G401.6 (cell line): ENCODE results near the gene PTPRD.

Experiments
- FAIRE-seq: peaks from 2 replicates; lab custom pipeline; 2012; peaks lifted over from hg19 to GRCh38; lab: Jason Lieb, UNC

The PTPRD gene

DNA sequence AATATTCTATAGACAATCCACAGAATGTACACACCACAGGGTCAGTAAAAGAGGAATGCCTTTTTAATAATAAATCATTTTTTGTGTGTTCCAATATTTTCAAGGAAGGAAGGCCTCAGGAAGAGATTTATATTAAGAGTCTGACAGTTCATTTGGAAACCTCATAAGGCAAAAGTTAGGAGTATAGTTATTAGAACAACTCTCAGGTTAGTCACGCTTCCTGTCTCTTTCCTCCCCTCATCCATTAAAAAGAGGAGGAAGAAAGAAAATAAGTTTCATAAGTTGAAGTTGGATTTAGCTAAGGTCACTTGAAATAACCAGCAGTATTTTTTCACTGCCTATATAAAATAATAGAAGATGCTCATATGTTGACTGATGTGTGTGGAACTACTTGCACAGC lies 863.2 kb downstream of the PTPRD start:
- FAIRE-seq: no peak

DNA sequence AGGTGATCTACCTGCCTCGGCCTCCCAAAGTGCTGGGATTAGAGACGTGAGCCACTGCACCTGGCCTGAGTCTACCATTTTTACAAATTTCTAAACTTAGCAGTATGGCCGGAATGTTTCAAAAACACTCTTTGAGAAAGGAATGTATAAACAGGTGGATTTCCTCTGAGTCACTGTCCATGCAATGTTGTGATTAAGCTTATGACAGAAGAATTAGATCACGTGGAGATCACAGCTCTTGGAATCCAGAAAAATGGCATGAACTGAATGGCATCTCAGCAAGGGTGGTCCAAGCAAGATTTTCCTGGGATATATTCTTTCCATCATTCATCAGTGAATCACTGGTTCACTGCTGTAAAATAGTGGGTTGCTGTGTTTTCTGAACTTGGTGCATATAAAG lies 865.0 kb downstream of the PTPRD start:
- no peak for FAIRE-seq

DNA sequence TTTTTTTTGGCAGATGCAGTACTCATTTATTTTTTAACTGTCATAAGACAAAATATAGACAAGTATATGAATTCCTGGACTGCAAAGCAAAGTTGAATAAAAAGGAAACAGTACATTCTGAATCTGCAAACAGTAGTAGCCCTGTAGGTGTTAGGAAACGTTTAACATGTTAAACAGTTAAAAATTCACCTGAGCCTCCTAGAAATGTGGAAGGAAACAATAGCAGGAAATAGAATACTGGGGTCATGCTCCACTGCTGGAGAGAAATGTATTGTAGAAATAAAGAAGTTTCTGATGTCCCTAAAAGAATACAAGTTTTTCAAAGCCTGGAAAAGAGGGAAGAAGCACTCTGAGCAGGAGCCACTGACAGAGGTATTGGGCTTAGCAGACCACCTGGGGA lies 866.0 kb downstream of the PTPRD start:
- no peak for FAIRE-seq

DNA sequence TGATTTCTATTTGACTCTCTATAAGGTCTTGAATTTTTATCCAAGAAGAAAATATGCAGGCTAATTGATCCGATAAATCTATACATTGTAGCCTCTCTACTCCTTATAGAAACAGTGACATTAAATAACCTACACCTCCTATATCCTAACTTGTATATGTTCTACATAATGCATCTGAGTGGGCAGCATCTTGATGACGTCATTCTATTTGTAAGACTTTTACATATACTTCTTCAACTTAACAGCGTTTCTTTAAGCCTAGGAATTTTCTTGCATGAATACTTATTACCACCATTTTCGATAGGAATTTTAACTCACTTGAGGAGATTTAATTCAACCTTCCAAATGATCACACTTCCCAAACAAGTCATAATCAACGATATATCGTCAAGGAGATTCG lies 869.0 kb downstream of the PTPRD start:
- FAIRE-seq: no peak

DNA sequence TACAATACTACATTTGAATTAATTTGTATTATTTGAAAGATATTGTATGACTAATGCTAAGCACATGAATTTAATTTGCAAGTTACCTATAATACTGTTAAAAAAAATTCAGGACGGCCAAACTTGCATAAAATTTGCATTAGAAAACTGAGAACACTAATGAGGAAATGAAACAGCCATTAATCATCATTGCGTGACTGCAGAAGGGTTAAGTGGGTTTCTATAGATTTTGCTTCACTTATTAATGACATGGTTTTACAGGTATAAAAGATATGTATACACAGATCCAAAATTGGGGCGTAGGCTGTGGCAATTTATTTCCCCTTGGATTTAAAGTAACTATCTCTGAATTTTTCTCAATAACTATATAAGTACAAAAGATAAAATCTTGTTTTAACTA lies 882.6 kb downstream of the PTPRD start:
- FAIRE-seq: no peak

DNA sequence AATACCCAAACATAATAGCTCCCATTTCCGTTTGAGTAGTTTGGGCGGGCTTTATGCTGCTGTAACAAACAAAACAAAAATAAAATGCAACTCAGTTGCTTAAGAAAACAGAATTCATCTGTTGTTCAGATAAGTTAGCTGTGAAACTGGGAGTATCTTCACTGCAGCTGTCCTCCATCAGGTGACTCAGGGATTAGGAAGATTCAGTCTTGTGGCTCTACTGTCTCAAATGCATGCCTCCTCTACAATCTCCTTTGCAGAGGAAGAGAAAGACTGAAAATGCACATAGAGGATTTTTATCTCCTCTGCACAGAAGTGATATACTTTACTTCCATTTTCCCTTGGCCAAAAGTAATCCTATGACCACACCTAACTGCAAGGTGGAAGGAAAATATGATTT lies 883.7 kb downstream of the PTPRD start:
- FAIRE-seq: no peak

DNA sequence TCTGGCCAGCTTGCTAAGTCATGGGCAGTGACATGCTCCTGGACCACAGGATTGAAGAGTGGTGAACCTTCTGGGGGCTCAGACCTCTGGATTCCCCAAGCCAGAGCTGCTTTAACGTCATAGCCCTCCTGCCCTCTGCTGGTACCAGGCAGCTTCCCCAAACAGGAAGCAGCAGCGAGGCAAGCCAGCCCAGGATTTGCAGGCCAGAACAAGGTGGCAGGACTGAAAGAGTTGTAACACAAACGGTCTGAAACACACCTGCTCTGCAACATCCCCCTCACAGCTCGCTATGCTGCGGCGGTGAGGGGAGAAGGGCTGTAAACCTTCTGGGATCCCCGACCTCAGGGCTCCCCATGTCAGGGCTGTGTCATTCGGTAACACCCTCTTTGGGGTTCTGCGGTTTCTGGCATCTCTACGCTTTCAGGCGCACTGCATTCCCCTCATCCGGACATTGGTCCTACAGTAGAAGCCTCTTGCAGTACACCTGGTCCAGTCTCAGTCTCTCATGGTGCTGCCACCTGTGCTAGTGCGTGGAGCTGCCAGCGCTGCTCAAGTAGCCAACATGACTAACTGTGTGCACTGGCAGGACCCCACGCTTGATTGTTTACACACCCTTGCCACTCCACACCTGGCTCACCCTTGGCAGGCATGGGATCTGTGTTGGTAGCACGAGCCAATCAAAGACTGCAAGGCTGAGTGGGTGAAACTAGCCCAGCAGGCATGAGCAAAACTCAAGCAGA lies 893.3 kb downstream of the PTPRD start:
- FAIRE-seq: no peak

DNA sequence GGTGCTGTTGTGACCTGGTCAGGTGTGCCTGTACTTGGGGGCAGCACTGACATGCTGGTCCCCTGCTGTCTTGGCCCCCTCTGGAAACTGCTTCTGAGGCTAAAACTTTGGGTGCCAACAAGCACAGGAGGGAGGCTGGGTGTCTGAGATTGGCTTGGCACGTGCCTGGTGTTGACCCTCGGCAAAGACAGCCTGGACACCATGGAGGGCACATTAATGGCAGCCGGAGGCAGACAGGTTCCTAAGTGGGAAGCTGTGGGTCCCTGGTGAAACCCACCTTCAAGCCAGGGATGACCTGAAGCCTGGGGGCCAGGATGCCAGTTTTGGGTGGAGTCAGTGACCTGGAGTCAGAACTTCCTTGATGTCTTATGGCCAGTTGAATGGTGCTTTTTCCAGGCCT lies 894.1 kb downstream of the PTPRD start:
- no peak for FAIRE-seq

DNA sequence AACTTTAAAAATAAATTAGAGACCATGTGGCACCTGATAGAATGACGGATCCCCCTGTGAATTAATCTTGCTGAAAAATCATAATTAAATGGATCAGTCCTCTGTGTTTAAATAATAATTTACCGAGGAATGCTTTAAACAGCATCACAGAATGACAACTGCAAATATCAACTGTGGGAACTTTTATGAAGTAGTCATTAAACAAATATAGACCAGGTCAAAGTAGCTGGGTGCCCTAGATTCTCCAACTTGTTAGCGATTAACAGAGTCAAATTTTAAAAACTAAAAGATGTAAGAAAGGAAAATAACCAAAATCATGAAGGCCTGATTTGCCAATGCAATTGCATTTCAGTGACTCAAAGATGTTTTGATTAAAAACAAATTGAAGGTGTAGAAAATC lies 933.4 kb downstream of the PTPRD start:
- FAIRE-seq: no peak

DNA sequence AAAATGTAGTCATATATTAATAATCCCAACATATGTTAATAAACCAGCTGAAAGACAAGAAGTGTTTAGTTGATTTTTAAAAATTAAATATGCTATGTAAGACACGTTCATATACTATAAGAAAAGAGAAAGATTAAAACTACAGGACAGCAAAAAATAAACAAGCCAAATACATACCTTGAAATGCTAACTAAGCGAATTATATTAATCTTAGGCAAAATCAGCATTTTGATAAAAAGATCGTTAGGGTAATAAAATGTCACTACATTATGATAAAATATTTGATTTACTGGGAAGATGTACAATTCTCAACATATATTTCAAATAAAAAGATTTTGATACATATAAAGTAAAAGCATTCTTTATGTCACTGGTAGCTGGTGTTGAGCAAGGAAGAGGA lies 938.3 kb downstream of the PTPRD start:
- FAIRE-seq: no peak

DNA sequence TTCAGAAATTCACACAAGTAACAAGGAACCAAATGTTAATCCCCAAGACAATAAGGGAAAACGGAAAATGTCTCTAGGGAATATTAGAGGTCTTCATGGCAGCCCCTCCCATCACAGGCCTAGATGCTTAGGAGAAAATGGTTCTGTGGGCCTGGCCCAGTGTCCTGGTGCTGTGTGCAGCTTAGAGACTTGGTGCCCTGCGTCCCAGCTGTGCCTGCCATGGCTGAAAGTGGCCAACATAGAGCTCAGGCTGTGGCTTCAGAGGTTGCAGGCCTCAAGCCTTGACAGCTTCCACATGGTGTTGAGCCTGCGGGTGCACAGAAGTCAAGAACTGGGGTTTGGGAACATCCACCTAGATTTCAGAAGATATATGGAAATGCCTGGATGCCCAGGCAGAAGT lies 942.3 kb downstream of the PTPRD start:
- FAIRE-seq: no peak

DNA sequence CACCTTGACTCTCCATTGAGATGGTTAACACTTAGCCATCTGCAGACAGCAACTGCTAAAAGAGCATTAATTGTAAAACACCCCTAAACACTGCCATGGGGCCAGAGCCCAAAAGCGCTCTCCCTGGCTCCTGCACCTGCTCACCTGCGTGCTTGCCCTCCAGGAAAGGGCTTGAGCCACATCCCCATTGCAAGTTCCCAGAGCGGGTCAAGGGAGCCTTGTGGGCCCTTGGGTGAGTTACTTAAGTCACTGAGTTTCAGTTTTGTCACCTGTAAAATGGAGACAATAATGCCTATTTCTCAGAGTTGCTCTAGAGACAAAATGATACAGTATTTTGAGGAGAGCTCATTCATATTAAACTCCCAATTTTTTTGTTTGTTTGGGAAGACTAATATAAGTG lies 967.8 kb downstream of the PTPRD start:
- no peak for FAIRE-seq

DNA sequence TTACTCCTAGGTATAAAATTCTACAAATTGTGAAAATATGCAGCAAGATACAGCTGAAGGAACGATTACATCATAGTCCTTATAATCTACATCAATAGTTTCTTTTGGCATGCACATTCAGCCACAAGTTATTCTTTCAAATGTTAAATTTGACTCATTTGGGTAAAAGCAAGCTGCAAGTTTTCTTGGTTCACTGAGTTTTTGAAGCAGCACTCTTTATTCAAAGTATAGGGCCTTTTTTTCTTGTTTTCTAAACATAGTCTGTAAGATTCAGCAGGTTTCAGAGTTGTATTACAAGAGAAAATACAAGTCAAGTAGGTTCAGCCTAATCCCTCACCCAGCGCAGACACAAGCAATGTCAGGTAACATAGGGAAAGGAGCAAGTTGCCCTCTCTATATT lies 981.5 kb downstream of the PTPRD start:
- no peak for FAIRE-seq

DNA sequence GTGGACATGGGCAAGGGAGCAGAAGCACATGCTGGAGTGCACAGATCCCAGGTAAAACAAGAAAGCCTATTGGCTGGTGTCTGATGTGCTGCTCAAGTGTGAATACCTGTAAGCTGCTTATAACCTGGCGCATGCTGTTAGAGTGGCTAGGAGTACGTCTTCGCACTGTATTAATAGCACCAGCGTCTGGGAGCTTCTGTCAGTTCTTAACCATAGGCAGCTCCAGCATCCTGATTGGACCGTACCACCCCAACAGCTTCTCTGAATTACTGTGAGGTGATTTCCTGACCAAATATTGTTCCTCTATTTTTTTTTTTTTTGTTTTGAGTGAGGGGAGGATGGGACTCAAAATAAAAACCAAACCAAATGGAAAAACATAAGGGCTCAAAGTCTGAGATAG lies 987.6 kb downstream of the PTPRD start:
- FAIRE-seq: no peak

DNA sequence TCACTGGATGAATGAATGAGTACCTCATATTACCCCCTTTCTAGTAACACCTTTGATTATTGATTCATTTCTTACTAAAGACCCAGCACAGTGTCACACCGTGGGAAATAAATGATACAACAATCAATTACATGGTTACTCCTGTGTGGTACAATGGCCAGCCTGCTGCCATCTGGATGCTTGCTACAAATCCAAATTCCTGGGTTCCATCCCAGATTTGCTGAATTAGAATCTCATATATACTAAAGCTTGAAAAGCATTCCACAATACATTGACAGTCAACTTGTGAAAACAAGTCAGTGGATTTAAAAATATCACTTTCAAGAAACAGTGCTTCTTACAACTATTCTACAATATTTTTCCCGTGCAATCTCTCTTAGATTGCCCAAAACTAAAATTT lies 989.3 kb downstream of the PTPRD start:
- no peak for FAIRE-seq

DNA sequence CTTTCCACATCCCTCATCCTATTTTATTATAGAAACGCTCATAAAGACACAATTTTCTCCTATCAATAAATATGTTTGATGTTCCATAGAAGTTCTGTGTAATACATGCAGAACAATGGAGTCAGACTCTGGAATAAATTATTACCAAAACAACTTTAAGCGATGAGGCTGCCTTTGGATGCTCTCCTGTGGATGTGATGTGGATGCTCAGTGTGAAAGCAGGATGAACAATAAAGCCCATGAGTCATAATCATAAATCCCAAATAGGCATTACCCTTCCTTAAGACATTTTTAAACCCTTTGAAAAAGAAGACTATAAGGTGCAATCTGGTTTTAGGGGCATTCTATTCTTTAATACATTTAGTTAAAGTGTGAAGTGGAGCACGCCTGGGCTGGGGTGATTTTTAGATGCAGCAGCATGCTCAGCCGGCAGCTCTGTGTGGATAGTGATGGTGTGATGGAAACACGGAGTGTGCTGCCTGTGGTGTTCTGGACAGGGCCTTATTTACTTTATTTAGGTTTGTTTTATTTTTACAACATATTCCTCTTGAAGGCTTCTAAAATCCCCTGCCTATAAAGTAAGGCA lies 991.4 kb downstream of the PTPRD start:
- no peak for FAIRE-seq

DNA sequence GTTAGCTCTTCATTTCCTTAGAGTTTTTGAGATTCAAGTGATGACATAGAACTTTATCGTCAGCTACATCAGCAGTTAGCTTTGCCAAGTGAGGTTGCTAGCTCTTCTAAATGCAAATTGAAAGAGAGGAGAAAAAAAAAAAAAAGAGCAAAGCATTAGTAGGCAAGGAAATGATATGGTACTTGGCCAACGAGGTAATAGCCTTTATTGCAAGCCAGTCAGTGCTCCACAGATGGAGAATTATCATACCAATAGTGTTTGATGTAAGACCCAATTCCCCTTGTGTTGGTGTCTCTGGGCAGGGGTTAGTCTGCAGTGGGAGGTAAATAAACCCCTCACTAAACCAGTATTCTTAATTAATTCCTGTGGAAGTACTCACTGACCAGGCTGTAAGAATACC lies 992.1 kb downstream of the PTPRD start:
- FAIRE-seq: no peak

DNA sequence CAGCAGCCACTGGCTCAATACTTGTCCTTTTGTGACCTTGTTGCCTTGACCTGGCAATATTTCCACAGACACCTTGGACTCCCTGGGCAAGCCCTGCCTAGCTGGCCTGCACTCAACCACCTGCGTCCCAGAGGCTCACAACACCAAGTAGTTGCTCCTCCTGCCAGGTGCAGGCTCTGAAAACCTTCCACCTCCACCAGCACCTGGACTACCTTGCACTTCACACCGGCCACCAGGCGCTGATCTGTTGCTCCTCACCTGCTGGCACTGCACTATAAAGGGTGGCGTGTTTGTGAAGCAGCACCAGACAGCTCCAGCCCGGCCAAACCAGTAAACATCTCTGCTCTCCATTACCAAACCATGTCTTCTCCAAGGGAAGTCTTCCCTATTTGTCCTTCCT lies 997.7 kb downstream of the PTPRD start:
- FAIRE-seq: no peak

DNA sequence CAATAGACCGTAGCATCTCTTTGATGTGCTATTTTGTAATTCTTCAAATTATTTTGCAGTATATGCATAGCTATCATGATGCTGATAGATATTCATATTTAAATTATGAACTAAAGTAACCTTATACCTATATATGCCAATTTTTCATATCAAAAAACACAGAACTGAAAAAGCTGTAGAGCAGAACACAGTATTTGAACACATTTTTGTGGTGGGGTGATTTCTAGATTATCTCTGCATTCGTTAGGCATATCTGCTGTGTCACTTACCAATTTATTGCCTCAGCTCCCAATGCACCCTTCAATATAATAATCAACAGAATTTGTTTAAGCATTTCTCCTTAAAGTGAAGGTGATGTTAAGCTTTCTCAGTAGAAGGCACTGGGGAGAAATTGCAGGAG lies 998.2 kb downstream of the PTPRD start:
- no peak for FAIRE-seq

DNA sequence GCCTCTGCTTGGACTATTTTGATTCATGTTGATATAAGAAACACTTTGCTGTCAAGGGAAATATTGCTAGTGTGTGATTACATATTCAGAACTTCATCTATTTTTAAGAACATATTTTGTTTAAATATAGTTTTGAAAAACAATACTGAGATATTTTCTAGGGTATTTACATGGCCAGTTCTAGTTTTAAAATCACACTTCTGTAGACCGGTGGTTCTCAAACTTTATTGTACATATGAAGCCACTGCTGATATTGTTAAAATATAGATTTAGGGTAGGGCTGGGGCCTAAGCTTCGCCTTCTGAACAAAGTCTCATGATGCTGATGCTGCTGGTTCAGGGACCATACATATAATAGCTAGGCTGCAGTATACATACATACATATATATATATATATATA lies 1000.0 kb downstream of the PTPRD start:
- no peak for FAIRE-seq

DNA sequence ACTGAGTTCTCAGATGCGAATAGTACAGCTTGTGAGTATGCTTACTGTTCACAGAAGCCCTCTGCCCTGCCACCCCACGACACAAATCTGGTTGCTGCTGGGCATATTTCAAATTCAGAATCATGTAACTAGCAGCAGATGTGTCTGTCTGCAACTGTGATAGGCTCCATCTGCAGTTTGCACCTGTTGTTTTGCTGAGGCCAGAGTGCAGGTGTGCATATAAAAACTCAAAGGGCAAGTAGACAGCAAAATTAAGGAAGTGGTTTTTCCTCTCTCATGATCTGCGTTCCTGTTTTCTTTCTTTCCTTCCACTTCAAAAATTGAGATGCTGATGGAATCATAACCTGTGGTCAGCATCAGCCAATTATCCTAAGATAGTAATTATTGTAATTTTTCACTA lies 1000.5 kb downstream of the PTPRD start:
- no peak for FAIRE-seq

DNA sequence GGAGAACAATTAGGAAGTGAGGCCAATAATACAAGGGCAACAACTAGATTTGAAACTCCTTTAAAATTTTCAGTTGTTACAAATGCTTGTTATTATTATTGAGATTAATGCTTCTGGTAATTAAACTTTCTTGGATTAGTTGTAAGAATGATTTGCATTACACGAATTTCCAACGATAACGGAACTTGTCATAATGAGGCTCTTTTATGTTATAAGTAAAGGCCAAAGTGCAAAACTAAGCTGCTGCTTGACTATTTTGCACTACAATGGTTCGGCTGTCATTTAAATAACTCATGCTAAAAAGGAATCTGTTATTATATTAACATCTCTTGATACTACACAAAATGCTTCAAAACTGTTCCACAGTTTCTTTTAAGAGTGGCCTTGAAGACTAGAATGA lies 1007.1 kb downstream of the PTPRD start:
- no peak for FAIRE-seq

DNA sequence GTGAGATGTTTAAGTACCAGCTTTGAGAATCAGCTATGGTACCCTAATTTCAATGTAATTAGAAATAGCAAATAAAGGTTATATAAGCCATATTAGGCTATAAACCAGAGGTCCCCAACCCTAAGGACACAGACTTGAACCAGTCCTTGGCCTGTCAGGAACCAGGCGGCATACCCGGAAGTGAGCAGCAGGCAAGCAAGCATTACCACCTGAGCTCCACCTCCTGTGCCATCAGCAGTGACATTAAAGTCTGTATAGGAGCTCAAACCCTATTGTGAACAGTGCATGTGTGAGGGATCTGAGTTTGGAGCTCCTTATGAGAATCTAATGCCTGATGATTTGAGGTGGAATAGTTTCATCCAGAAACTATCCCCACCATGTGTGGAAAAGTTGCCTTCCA lies 1009.5 kb downstream of the PTPRD start:
- FAIRE-seq: no peak

DNA sequence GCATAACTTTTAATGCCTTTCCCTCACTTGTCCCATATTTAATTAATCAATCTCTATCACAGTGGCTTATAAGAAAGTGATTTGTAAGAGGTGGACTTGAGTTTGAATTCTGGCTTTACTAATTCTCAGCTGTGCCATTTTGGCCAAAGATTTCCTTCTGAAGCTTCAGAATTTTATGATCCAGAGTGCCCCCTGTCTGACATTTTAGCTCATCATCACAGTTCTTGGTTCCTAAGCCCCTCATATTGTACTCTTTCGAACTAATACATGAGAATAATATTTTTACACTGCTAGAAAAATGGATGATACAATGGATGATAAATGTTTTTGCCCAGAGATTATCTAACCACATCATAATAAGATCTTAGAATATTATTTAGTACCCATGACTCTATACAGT lies 1014.1 kb downstream of the PTPRD start:
- no peak for FAIRE-seq

DNA sequence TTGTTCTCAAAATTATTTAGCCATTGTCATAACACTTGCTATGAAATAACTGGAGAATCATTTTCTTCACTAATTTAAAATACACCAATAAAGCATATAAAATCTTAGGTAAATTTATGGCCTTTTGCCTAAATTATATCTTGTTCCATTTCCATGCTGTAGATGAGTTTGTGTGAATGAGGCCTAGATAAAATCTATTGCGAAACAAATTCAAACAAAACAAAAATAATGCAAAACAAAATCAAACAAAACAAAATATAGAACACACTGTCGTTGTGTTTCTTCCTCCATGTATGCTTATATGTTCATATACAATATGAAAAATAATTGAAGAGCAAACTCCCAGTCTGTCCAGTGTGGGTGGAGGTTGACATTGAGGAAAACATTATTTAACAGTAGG lies 1020.7 kb downstream of the PTPRD start:
- no peak for FAIRE-seq
